ENCODE results near the gene FAU. TPM values are rescaled to one million over a fixed set of nuclear protein-coding genes. Genes with fewer than 3 reads are reported as not detected.

FAU gene
- total and polyA plus RNA-seq, 12 donors = 536 to 1,540 (median 635) TPM

DNA sequence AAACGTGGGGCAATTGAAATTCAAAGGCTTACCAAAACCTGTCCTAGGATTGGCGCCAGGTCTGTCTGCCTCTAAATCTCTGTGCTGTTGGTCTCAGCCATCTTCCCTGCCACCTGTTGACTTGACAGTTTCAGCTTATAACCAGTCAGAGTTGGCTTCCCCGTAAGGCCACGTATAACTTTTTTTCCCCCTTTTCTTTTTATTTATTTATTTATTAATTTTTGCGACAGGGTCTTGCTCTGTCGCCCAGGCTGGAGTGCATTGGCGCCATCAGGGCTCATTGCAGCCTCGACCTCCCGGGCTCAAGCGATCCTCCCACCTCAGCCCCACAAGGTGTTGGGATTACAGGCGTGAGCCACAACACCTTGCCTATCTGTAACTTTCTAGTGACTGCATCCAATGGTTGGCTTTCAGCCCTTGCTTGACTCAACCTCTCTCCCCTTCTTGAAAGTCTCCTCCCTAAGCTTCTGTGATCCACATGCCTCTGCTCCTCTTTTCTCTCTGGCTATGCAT lies 13.8 kb upstream of the FAU start:
- TF ChIP-seq, protein P1, sequence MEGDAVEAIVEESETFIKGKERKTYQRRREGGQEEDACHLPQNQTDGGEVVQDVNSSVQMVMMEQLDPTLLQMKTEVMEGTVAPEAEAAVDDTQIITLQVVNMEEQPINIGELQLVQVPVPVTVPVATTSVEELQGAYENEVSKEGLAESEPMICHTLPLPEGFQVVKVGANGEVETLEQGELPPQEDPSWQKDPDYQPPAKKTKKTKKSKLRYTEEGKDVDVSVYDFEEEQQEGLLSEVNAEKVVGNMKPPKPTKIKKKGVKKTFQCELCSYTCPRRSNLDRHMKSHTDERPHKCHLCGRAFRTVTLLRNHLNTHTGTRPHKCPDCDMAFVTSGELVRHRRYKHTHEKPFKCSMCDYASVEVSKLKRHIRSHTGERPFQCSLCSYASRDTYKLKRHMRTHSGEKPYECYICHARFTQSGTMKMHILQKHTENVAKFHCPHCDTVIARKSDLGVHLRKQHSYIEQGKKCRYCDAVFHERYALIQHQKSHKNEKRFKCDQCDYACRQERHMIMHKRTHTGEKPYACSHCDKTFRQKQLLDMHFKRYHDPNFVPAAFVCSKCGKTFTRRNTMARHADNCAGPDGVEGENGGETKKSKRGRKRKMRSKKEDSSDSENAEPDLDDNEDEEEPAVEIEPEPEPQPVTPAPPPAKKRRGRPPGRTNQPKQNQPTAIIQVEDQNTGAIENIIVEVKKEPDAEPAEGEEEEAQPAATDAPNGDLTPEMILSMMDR (IDR thresholded peaks at IDR 0.05) = no peak
- peak overlapping the region in 9 of 10 donors; percentile 75 to 98 (median 92) for H3K4me3 ChIP-seq
- H3K27ac ChIP-seq = peak overlapping the region; percentile 95 to 100 (median 98)
- no peaks in the 10 kb centered on the region for H3K27me3 ChIP-seq
- ATAC-seq (no peak), DNase-seq (no peak)
- H3K4me1 ChIP-seq = peaks cover 12 to 36% (median 27%) of the 10 kb centered on the region in 9 donors
- H3K9me3 ChIP-seq = no peaks in the 10 kb centered on the region
- peaks cover 0 to 26% (median 14%) of the 10 kb centered on the region in 9 donors for H3K36me3 ChIP-seq
- WGBS, 2 donors = 55% methylated on average over 11 of the region's 11 CpGs
- intact Hi-C loops (cut with DNase I) = loop anchor here in 3 of 10 donors (1.0 to 10.0 kb wide), 3 partner anchors 46 to 119 kb away; partner anchors contain the start of gene CAPN1 (in 2 of the 3)

DNA sequence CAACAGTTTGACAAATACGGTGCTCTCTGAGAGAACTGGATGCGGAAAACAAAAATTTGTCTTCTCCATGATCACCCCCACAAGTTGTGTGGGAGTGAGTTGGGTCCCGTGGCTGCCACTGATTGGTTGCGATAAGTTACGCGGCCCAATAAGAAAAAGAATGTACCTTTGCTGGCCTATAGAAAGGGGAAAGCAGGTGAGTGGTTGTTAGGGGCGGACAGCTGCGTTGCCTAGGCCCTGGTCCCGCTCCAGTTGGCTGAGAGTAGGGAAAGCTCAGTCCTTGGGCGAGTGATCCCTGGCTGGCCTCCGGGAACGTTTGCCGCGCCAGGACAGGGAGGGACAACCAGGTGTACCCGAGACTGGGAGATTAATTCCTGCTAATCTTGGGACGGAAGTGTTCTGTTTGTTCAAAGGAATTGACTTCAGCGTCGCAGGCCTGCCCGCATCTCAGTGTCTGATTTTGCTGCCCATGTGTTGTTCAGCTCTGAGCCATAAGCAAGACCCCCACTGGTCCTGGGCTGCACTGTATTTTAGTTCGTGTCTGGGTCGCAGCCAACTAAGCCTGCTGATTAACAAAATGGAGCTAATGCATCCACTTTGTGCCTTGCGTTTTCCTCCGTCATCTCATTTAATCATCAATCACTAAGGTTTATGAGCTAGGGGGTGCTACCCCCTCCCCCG lies 13.2 kb upstream of the FAU start:
- TF ChIP-seq, protein P1 (IDR thresholded peaks at IDR 0.05) = no peak
- intact Hi-C loops (cut with DNase I) = loop anchor here in 4 of 10 donors (1.0 to 10.0 kb wide), 3 partner anchors 46 to 120 kb away; partner anchors contain the start of gene CAPN1 (in 3 of the 4)

DNA sequence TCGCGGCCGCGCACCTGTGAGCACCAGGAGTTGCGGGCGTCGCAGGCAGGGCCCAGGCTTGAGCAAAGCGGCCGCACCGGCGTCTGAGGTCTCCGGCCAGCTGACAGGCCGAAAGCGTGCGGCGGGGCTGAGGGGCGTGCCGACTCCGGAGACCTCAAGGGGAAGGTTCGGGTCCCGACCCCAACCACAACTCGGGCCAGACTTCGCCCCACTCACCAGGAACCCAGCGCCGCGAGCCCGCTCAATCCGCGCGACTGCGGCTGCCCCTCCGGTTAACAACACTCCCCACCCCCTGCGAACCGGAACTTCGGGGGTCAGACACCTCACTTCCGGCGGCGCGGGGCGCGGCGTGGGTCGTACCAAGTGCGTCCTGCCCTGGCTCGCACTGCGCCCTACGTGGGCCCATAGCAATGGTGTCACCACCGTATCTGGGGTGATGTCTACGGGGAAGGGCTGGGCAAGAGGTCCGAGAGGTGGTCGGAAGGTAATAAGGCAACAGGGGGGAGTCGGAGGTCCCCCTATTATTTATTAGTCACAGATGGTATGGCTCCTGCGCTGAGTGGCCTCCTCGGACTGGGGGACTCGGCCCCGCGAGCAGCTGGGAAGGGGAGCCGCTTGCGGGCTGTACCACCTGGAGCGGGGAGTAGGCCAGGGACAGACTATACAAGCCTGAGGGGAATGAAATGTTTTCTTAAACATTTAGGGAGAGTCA lies 12.5 kb upstream of the FAU start, which contains the start of gene SYVN1:
TSS of gene SYVN1 (minus strand) at position 280 of the 712 bp plus-strand sequence. CDS start 918 bp downstream, outside the sequence.
- peak within 1 kb of the TSS; percentile 95 to 100 (median 98) for H3K27ac ChIP-seq
- DNase-seq (peak; percentile 91 to 92), ATAC-seq (peak; percentile 90 to 96 (median 94))
- TF ChIP-seq, protein P1 (IDR thresholded peaks at IDR 0.05) = no peak
- H3K36me3 ChIP-seq = peaks cover 7 to 39% (median 26%) of the 10 kb centered on the region in 9 donors
- intact Hi-C loops (cut with DNase I) = loop anchor here in 3 of 10 donors (1.0 to 10.0 kb wide), 2 partner anchors 47 to 120 kb away; partner anchors contain the start of gene CAPN1 (in 1 of the 3)
- H3K9me3 ChIP-seq = no peaks in the 10 kb centered on the region
- H3K4me1 ChIP-seq = peaks cover 12 to 36% (median 27%) of the 10 kb centered on the region in 9 donors
- peak within 1 kb of the TSS; percentile 75 to 98 (median 88) for H3K4me3 ChIP-seq
- no peaks in the 10 kb centered on the region for H3K27me3 ChIP-seq
- 0% methylated on average over 53 to 60 of the region's 60 CpGs for WGBS, 2 donors

More for the DNA sequence above, 13.2 kb upstream of the FAU start:
- DNase-seq (peak; percentile 86 to 93), ATAC-seq (peak; percentile 86 to 95 (median 90))
- Histone ChIP-seq H3K27me3 (no peaks in the 10 kb centered on the region), H3K27ac (peak overlapping the region; percentile 95 to 100 (median 98)), H3K9me3 (no peaks in the 10 kb centered on the region), H3K4me1 (peaks cover 12 to 36% (median 27%) of the 10 kb centered on the region in 9 donors), H3K36me3 (peaks cover 0 to 32% (median 19%) of the 10 kb centered on the region in 9 donors), H3K4me3 (peak overlapping the region; percentile 75 to 98 (median 88))
- 3% methylated on average over 24 of the region's 24 CpGs for WGBS, 2 donors

DNA sequence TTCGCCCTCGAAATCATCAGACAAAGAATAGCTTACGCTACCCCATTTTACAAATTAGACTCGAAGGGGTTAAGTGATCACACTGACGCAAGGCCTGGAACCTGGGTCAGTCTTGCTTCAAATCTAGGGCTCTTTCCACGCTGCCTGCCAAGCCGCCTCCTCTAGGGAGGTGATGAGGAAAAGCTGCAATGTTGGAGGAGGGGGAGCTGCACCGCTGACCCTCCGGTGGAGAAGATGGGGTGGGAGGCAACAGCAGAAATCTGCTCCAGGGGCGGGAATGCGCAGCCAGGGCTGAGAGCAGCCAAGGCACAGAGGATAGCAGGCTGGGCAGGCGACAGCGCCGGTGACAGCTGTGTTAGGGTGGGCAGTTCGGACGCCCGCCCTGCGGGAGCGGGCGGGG lies 11.8 kb upstream of the FAU start:
- intact Hi-C loops (cut with DNase I) = loop anchor here in 3 of 10 donors (1.0 to 10.0 kb wide), 2 partner anchors 48 to 121 kb away; partner anchors contain the start of gene CAPN1 (in 1 of the 3)
- peak; percentile 42 to 48 for DNase-seq

More for the DNA sequence above, 11.8 kb upstream of the FAU start:
- Histone ChIP-seq H3K4me1 (peaks cover 12 to 36% (median 27%) of the 10 kb centered on the region in 9 donors), H3K36me3 (peaks cover 7 to 46% (median 33%) of the 10 kb centered on the region in 9 donors), H3K27me3 (no peaks in the 10 kb centered on the region), H3K27ac (peak overlapping the region; percentile 95 to 100 (median 98)), H3K4me3 (peak overlapping the region; percentile 75 to 98 (median 88)), H3K9me3 (no peaks in the 10 kb centered on the region)
- ATAC-seq = peak in 2 of 8 donors; percentile 0 to 8
- WGBS, 2 donors = 1 to 2% methylated on average over 20 of the region's 20 CpGs
- TF ChIP-seq, protein P1 (IDR thresholded peaks at IDR 0.05) = no peak
